HS-5 (cell line): ENCODE data around the gene SERPINA3.
"Not testable (repeated sequence)": the region's sequence is repeated elsewhere in the genome, so short reads cannot be mapped to it uniquely, and the experiment has no call there.

Experiments used
- DNase-seq: peaks from one replicate; pipeline ENCODE4 v3.0.0-alpha.2; 2012; ENCODE audit warnings: low read depth

SERPINA3 gene

DNA sequence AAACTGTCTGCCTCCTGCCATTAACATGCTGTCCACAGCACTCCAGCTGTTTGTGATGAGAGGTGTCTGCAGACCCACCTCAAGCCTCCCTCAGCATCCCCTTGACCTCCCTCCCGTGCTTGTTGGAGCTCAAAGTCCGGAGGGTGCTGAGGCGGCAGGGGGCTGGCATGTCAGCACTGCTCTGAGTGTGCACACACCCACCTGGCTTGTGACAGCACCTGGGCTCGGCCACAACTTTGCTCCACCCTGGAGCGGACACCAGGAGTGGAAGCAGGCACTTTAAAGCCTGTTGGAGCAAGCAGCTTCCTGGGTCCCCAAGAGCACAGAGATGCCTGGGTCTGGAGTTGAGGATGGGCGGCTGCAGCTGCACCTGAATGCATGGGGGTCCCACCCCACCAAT is 20.9 kb downstream of the SERPINA3 start:
- no peak for DNase-seq

DNA sequence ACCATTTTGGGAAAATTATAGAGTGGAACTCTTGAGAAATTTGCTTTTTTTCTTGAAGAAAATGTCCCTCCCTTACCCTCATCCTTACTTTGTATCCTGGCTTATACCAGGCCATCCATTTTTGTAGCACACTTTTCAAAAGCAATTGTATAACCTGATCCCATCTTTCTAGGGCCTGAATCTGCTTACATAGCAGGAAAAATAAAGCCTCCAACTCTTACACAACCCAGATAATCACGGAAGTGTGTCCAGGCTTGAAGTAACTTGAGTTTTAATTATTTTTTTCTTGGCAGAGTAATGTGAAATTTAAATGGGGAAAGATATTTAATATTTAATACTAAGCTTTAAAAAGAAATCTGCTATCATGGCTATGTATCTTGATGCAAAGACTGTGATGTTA is 23.0 kb downstream of the SERPINA3 start:
- DNase-seq, result no peak

GRCh38 chr14:94636744-94637412 is 24.7 kb downstream of the SERPINA3 start:
- no peak for DNase-seq

DNA sequence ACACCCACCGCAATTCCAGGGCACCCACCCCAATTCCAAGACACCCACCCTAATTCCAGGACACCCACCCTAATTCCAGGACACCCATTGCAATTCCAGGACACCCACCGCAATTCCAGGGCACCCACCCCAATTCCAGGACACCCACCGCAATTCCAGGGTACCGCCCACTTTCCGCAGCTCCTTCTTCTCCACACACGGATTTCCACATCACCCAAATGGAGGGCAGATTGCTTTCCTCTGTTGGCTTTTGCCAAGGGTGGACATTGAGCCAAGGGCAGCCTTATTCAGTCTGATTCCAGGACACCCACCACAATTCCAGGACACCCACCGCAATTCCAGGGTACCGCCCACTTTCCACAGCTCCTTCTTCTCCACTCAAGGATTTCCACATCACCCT is 25.6 kb downstream of the SERPINA3 start:
- DNase-seq, result not testable (repeated sequence)

GRCh38 chr14:94638339-94638738 is 26.1 kb downstream of the SERPINA3 start:
- DNase-seq, result no peak

GRCh38 chr14:94638961-94639817 is 27.0 kb downstream of the SERPINA3 start:
- no peak for DNase-seq

- DNase-seq, result no peak
Observed at GRCh38 chr14:94640721-94641631, 28.8 kb downstream of the SERPINA3 start.

DNA sequence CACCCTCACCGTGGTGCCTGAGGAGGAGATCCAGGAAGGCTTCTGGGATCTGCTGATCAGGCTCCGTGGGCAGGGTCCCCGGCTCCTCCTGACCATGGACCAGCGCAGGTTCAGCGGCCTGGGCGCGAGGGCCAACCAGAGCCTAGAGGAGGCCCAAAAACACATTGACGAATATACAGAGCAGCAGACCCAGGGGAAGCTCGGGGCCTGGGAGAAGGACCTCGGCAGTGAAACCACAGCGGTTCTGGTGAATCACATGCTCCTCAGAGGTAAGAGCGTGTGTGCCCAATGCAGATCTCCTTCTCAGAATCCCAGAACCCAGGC is 29.4 kb downstream of the SERPINA3 start:
- DNase-seq, result no peak

- DNase-seq, result no peak
Observed at GRCh38 chr14:94643316-94644101, 31.3 kb downstream of the SERPINA3 start.

GRCh38 chr14:94644102-94644535 is 31.9 kb downstream of the SERPINA3 start:
- no peak for DNase-seq

DNA sequence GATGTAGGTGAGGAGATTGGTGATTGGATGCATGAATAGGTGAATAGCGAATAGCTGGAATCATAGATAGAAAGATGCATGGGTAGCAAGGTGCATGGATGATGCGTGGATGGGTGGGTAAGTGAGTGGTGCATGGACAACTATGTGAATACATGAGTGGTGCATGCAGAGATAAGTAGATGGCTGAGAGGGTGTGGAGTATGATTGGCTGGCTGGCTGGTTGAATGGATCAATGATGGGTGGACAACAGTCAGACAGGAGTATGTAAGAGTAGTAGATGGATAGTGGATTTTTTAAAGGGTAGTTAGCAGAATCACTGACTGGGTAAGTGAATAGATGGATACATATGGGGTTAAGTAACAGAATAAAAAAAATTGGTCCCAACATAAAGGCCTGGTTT is 33.9 kb downstream of the SERPINA3 start:
- DNase-seq, result no peak

DNA sequence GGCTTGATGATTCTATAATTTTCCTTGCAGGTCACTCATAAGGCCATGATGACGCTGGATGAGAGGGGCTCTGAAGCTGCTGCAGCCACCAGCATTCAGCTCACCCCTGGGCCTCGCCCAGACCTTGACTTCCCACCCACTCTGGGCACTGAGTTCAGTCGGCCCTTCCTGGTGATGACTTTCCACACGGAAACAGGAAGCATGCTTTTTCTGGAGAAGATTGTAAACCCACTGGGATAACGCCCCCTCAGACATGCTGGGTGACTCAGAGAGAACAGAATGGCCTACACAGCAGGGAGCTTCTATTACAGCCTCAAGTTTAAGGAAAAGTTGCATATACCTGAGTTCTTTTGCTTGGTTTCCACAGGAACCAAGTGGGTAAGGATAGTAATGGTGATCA is 34.3 kb downstream of the SERPINA3 start:
- peak; percentile 2 for DNase-seq

GRCh38 chr14:94648801-94649200 is 36.6 kb downstream of the SERPINA3 start:
- no peak for DNase-seq

DNA sequence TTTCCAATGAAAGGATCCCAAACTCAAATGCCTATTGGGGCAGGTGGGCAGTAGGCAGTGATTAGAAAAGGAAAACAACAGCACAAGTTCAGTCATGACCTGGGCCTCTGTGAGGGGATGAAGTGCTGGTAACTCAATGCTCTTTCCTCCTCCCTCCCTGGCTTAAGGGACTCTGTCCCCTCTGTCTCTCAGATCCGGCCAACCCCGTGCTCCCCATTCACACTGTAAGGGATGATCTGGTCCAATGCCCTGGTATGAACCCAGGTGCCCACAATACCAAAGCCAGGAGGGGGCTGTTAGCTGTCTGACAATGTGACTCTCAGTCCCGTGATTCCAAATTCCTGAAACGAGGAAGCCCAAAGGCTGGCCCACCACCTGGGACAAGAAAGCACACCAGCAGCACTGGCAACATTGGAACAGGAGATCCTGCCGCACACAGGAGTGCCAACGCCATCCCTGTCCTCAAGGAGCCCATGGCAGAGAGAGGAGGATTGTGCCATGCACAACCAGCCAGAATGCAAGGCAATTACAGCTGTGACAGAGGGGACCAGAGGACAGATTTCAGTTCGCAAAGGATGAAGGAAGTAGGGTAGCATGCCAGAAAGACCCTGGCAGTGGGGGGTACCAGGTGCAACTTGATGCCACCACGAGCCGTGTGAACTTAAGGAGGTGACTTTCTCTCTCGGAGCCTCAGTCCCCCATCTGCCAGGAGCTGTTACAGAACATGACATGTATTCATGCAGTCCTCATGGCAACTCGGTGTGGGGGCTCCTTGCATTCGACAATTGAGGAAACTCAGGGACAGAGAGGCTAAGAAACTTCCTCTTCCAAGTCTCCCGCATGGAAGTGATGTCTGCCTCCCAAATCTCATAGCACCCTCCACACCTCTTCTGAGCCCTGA is 37.6 kb downstream of the SERPINA3 start:
- DNase-seq, result no peak

GRCh38 chr14:94650444-94650775 is 38.2 kb downstream of the SERPINA3 start:
- DNase-seq, result no peak

- DNase-seq, result no peak
Observed at GRCh38 chr14:94650806-94651805, 38.9 kb downstream of the SERPINA3 start.

DNA sequence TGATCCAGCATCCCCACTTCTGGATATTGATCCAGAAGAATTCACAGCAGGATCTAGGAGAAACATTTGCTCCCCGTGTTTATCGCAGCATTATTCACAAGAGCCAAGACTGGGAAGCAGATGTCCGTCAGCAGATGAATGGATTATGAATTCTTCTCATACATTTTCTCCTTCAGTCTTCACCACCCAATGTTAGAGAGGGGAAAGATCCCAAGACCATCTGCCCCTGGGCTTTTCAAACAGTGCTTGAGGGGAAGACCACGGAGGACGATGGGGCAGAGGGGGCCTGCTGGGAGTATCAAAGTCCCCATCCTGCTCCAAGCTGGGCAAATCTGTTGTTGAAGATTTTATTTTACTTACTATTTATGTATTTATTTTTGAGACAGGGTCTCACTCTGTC is 41.1 kb downstream of the SERPINA3 start:
- DNase-seq, result no peak

DNA sequence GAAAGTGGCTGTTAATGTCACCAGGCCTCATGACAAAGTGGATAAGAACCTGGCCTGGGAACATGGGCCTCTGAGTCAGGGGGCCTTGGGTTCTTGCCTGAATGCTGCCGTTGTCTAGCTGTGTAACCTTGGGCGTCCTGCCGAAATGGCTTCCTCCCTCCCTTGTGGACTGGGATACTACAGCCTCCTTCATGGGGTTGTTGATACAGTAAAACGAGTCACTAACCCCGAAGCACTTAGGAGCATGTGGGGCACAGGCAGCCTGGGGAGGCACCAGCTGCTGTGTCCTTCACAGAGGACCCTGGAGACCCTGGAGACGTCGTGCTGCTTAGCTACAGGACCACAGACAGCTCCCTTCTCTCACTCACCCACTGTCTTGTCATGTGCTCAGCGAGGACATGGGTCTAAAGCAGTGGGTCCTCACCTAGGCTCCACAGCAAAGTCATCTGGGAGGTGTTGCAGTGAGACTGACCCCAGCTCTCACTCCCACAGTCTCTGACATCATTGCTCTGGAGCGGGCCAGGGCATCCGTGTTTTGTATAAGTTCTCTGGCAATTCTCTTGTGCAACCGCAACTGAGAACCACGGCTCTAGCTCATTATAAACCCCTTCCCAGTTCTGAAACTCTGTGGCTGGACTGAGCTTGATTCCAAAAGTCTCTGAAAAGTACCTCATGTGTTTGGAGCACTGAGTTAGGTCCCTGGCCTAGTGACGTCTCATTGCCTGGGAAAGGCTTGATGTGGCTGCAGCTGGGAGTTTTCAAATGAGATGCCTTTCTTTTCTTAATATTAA is 42.1 kb downstream of the SERPINA3 start:
- DNase-seq, result no peak
